ENCODE measurements around the gene FBXL17. TPM values are rescaled to one million over a fixed set of nuclear protein-coding genes. Genes with fewer than 3 reads are reported as not detected.

FBXL17 gene
- polyA plus RNA-seq, 1 of the 3 experiments (the other 2 are of a cell fraction) = 4.4 TPM

DNA sequence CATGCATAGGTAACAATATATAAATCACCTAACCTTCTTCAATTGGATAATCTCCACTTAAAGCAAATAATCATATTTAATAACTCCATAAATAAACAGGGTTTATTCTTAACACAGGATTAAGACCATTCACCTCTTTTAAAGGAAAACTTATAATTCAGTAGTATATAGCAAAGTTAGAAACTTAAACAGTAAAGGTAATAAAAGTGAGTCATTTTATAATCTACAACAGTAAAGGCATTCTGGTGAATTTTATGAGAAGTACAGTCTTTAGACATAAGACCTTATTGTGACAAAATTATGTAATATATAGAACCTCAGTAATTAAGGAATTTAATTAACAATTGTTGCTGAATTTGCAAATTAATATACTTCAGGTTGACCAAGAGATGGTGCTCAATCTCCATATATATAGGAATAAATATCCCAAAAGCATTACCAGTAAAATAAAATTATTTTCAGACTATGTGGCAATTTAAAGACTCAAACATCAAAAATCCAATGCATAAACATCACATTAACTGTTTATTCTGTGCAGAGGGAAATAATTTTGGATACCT lies 84.8 kb downstream of the FBXL17 start:
- no peak for DNase-seq
- peak overlapping the region; percentile 39; the same call in 1 of the 2 replicates for H2AFZ ChIP-seq (ENCODE audit: low read depth)
- ChIA-PET POLR2A (no interaction called here), CTCF (interaction anchor here (1.0 kb wide), 1 partner anchor 36 kb away, joined by 4 read pairs; no protein-coding TSS in a partner anchor)
- H3K4me1 ChIP-seq (ENCODE audit: control insufficient read depth in 1 of 2, insufficient read depth in 2 of 2, low read depth in 1 of 2, low read length in 1 of 2) = no peaks in the 10 kb centered on the region; a peak in 1 of 4 replicates
- no peaks in the 10 kb centered on the region for H3K36me3 ChIP-seq (replicated peaks in 1 of 2; ENCODE audit: control insufficient read depth in 1 of 2, insufficient read depth in 2 of 2, low read length in 1 of 2)
- peaks cover 21% of the 10 kb centered on the region for H3F3A ChIP-seq (replicated peaks; ENCODE audit: insufficient read depth)
- H3K27me3 ChIP-seq (ENCODE audit: insufficient read depth) = no peaks in the 10 kb centered on the region
- H3K9me2 ChIP-seq = no peaks in the 10 kb centered on the region
- H3K9ac ChIP-seq = no peak overlapping the region
- H3K79me2 ChIP-seq (ENCODE audit: insufficient read depth) = 0 out of 2 replicates have a peak, but pooled peaks cover 4% of the 10 kb centered on the region
- H3K9me3 ChIP-seq = no peaks in the 10 kb centered on the region
- no peak for TF ChIP-seq NRF1 (IDR thresholded peaks at IDR 0.05; ENCODE audit: low read depth, low read length)
- no peak for TF ChIP-seq SIN3A (IDR thresholded peaks at IDR 0.05; ENCODE audit: borderline replicate concordance, low read depth, low read length)
- TF ChIP-seq, protein P1, sequence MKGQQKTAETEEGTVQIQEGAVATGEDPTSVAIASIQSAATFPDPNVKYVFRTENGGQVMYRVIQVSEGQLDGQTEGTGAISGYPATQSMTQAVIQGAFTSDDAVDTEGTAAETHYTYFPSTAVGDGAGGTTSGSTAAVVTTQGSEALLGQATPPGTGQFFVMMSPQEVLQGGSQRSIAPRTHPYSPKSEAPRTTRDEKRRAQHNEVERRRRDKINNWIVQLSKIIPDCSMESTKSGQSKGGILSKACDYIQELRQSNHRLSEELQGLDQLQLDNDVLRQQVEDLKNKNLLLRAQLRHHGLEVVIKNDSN (IDR thresholded peaks at IDR 0.05; ENCODE audit: borderline replicate concordance, low read depth) = no peak
- TF ChIP-seq FOSL2 (IDR thresholded peaks at IDR 0.05; ENCODE audit: borderline replicate concordance, low read depth) = no peak
- TF ChIP-seq, protein P2, sequence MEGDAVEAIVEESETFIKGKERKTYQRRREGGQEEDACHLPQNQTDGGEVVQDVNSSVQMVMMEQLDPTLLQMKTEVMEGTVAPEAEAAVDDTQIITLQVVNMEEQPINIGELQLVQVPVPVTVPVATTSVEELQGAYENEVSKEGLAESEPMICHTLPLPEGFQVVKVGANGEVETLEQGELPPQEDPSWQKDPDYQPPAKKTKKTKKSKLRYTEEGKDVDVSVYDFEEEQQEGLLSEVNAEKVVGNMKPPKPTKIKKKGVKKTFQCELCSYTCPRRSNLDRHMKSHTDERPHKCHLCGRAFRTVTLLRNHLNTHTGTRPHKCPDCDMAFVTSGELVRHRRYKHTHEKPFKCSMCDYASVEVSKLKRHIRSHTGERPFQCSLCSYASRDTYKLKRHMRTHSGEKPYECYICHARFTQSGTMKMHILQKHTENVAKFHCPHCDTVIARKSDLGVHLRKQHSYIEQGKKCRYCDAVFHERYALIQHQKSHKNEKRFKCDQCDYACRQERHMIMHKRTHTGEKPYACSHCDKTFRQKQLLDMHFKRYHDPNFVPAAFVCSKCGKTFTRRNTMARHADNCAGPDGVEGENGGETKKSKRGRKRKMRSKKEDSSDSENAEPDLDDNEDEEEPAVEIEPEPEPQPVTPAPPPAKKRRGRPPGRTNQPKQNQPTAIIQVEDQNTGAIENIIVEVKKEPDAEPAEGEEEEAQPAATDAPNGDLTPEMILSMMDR (IDR thresholded peaks at IDR 0.05) = peak; percentile 23
- no peaks in the 10 kb centered on the region for H4K20me1 ChIP-seq (ENCODE audit: insufficient read depth)
- H3K4me2 ChIP-seq = no peak overlapping the region
- H3K4me3 ChIP-seq (ENCODE audit: low read depth in 2 of 2, low read length in 1 of 2) = no peak overlapping the region
- no peak overlapping the region for H3K27ac ChIP-seq (ENCODE audit: low read depth in 2 of 2, low read length in 1 of 2)

DNA sequence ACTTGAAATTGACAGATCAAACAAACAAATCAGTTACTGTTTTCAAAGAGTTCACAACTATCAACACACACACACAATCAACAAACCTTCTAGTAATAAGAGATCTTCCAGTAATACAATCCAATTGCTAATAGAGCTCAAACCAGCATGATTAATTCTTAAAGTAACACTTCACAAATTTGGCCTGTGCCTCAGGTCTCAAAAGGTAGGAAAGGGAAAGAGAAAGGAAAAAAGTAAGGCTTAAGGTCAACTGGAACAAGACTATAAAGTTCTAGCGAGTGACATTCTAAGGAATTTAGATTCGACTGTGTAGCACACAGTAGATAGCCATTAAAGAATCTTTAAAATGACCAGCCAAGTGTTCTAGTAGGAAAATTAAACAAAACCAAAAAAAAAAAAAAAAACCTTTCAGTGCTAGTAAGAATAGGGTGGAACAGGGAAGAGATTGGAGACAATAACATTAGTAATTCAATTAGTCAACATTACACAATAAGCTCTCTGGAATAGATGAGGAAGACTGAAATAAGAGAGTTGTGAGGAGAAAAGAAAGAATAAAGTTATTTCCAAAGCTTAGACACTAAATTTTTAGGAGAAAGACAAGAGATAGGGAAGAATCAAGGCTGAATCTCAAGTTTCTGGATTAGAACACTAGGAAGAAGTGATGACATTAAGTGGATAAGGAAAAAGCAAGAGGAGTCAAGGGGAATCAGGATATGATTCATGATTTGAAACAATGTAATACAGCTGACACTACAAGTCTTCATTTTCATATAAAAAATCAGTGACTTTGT lies 86.1 kb downstream of the FBXL17 start:
- DNase-seq = no peak
- no peaks in the 10 kb centered on the region for H3K9me3 ChIP-seq
- no peaks in the 10 kb centered on the region for H3K36me3 ChIP-seq (replicated peaks in 1 of 2; ENCODE audit: control insufficient read depth in 1 of 2, insufficient read depth in 2 of 2, low read length in 1 of 2)
- H2AFZ ChIP-seq (ENCODE audit: low read depth) = peak overlapping the region; percentile 37; the same call in 1 of the 2 replicates
- no peaks in the 10 kb centered on the region; a peak in 1 of 4 replicates for H3K4me1 ChIP-seq (ENCODE audit: control insufficient read depth in 1 of 2, insufficient read depth in 2 of 2, low read depth in 1 of 2, low read length in 1 of 2)
- TF ChIP-seq, protein P3, sequence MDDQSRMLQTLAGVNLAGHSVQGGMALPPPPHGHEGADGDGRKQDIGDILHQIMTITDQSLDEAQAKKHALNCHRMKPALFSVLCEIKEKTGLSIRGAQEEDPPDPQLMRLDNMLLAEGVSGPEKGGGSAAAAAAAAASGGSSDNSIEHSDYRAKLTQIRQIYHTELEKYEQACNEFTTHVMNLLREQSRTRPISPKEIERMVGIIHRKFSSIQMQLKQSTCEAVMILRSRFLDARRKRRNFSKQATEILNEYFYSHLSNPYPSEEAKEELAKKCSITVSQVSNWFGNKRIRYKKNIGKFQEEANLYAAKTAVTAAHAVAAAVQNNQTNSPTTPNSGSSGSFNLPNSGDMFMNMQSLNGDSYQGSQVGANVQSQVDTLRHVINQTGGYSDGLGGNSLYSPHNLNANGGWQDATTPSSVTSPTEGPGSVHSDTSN (IDR thresholded peaks at IDR 0.05) = peak; percentile 35; the same call in 1 of the 2 replicates
- TF ChIP-seq FOXJ3 (CRISPR knock-in tag; IDR thresholded peaks at IDR 0.05) (no peak), CHD2 (IDR thresholded peaks at IDR 0.05; ENCODE audit: low read length, partially characterized antibody) (no peak)
- TF ChIP-seq, protein P4, sequence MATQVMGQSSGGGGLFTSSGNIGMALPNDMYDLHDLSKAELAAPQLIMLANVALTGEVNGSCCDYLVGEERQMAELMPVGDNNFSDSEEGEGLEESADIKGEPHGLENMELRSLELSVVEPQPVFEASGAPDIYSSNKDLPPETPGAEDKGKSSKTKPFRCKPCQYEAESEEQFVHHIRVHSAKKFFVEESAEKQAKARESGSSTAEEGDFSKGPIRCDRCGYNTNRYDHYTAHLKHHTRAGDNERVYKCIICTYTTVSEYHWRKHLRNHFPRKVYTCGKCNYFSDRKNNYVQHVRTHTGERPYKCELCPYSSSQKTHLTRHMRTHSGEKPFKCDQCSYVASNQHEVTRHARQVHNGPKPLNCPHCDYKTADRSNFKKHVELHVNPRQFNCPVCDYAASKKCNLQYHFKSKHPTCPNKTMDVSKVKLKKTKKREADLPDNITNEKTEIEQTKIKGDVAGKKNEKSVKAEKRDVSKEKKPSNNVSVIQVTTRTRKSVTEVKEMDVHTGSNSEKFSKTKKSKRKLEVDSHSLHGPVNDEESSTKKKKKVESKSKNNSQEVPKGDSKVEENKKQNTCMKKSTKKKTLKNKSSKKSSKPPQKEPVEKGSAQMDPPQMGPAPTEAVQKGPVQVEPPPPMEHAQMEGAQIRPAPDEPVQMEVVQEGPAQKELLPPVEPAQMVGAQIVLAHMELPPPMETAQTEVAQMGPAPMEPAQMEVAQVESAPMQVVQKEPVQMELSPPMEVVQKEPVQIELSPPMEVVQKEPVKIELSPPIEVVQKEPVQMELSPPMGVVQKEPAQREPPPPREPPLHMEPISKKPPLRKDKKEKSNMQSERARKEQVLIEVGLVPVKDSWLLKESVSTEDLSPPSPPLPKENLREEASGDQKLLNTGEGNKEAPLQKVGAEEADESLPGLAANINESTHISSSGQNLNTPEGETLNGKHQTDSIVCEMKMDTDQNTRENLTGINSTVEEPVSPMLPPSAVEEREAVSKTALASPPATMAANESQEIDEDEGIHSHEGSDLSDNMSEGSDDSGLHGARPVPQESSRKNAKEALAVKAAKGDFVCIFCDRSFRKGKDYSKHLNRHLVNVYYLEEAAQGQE (IDR thresholded peaks at IDR 0.05; ENCODE audit: low read depth, low read length) = no peak
- H3K4me2 ChIP-seq = peak overlapping the region; percentile 13; the same call in 1 of the 2 replicates
- H4K20me1 ChIP-seq (ENCODE audit: insufficient read depth) = no peaks in the 10 kb centered on the region
- no peak overlapping the region for H3K4me3 ChIP-seq (ENCODE audit: low read depth in 2 of 2, low read length in 1 of 2)
- H3K9ac ChIP-seq = no peak overlapping the region
- H3K79me2 ChIP-seq (ENCODE audit: insufficient read depth) = 0 out of 2 replicates have a peak, but pooled peaks cover 4% of the 10 kb centered on the region
- ChIA-PET POLR2A (no interaction called here), CTCF (interaction anchor here (1.0 kb wide), 2 partner anchors 35 to 50 kb away, joined by 3 to 4 read pairs; no protein-coding TSS in a partner anchor)
- H3K27ac ChIP-seq (ENCODE audit: low read depth in 2 of 2, low read length in 1 of 2) = peak overlapping the region in 1 of 2 experiments; percentile 44; a peak in 2 of 4 replicates
- WGBS (ENCODE audit: low lambda C conversion rate) = 87% methylated on average over 2 of the region's 2 CpGs
- peaks cover 21% of the 10 kb centered on the region for H3F3A ChIP-seq (replicated peaks; ENCODE audit: insufficient read depth)
- H3K9me2 ChIP-seq = no peaks in the 10 kb centered on the region
- no peaks in the 10 kb centered on the region for H3K27me3 ChIP-seq (ENCODE audit: insufficient read depth)

All from SK-N-SH (cell line).